Endothelial cell of umbilical vein (primary cell): ENCODE results near the gene SYCP3. TPM values are rescaled to one million over a fixed set of nuclear protein-coding genes. Genes with fewer than 3 reads are reported as not detected.

ENCODE experiments used
- BruUV-seq: library from RNA; stranded (reverse); fragments of 400-500 nt; replicated peaks from 2 replicates; lab custom pipeline; 2021; lab: Mats Ljungman, UMichigan
- CTCF ChIA-PET: fragments of 300-600, 350-600 bp; sonication (Branson Sonifier 250); formaldehyde crosslinking; loops from one replicate; lab custom pipeline; 2021; ENCODE audit warnings: antibody characterized with exemption, inconsistent platforms; lab: Charles Lee
- POLR2A ChIA-PET: fragments of 300-600, 350-600 bp; sonication (Branson Sonifier 250); formaldehyde crosslinking; loops from one replicate; lab custom pipeline; 2021; ENCODE audit warnings: antibody characterized with exemption, inconsistent platforms; lab: Charles Lee
- DNase-seq: peaks from one replicate; pipeline ENCODE4 v3.0.0-alpha.2; 2011; ENCODE audit warnings: low read depth, low spot score
- FAIRE-seq: peaks from 2 replicates; lab custom pipeline; 2011; peaks lifted over from hg19 to GRCh38; lab: Jason Lieb, UNC
- H2AFZ ChIP-seq: 2 replicates; pipeline ENCODE4 v1.6.0; 2012; ENCODE audit warnings: low read depth, low read length, control low read depth, inconsistent platforms
- H3K27ac ChIP-seq: 2 replicates; pipeline ENCODE4 v1.5.1; 2011; ENCODE audit warnings: low read depth, mild to moderate bottlenecking, control low read depth, low read length, moderate library complexity; ENCODE audit not compliant: insufficient read depth
- H3K27me3 ChIP-seq, 2 experiments: 2 replicates each; pipeline versions ENCODE4 v1.6.0 to v1.6.1; 2011; ENCODE audit warnings: low read length in 2 of 2, mixed read lengths in 1 of 2; ENCODE audit not compliant: control insufficient read depth in 2 of 2, insufficient read depth in 2 of 2
- H3K36me3 ChIP-seq, 2 experiments: 2 replicates in 1 of 2; 3 replicates in 1 of 2; pipeline ENCODE4 v1.5.1; 2011; ENCODE audit warnings: low read length in 2 of 2, mild to moderate bottlenecking in 1 of 2, moderate library complexity in 1 of 2; ENCODE audit not compliant: control insufficient read depth in 2 of 2, insufficient read depth in 2 of 2; ENCODE audit errors: extremely low read depth in 1 of 2
- H3K4me1 ChIP-seq: 3 replicates; pipeline ENCODE4 v1.5.1; 2011; ENCODE audit warnings: mild to moderate bottlenecking, low read length; ENCODE audit not compliant: control insufficient read depth, insufficient read depth; ENCODE audit errors: extremely low read depth
- H3K4me2 ChIP-seq: 2 replicates; pipeline ENCODE4 v1.6.1; 2011; ENCODE audit warnings: low read length, control low read depth, mixed read lengths; ENCODE audit not compliant: insufficient read depth
- H3K4me3 ChIP-seq, 3 experiments: fragments of 200-600 bp in 1 of 3; sonication (generic), shearing (Covaris generic) in 1 of 3; replicated peaks in 1 of 3; 2 replicates each; pipeline ENCODE4 v1.5.1; 2011 to 2016; ENCODE audit warnings: control low read depth in 3 of 3, low read length in 3 of 3, mild to moderate bottlenecking in 2 of 3, inconsistent platforms in 1 of 3, low read depth in 1 of 3, moderate library complexity in 1 of 3; ENCODE audit not compliant: insufficient read depth in 1 of 3
- H3K79me2 ChIP-seq: 2 replicates; pipeline ENCODE4 v1.6.0; 2012; ENCODE audit warnings: low read length, inconsistent platforms; ENCODE audit not compliant: control insufficient read depth, insufficient read depth
- H3K9ac ChIP-seq: replicated peaks from 2 replicates; pipeline ENCODE3; 2011; ENCODE audit warnings: low read length, control low read depth; ENCODE audit not compliant: insufficient read depth; ENCODE audit errors: extremely low read depth
- H3K9me1 ChIP-seq: replicated peaks from 3 replicates; pipeline ENCODE4 v1.6.0; 2011; ENCODE audit warnings: mild to moderate bottlenecking, low read length; ENCODE audit not compliant: control insufficient read depth, insufficient read depth; ENCODE audit errors: extremely low read depth
- H3K9me3 ChIP-seq: replicated peaks from 2 replicates; pipeline ENCODE4 v1.5.1; 2012; ENCODE audit warnings: low read length, inconsistent platforms; ENCODE audit not compliant: control insufficient read depth, insufficient read depth
- H4K20me1 ChIP-seq: replicated peaks from 2 replicates; pipeline ENCODE3; 2011; ENCODE audit warnings: mild to moderate bottlenecking, low read length; ENCODE audit not compliant: control insufficient read depth, insufficient read depth; ENCODE audit errors: extremely low read depth
- EZH2 ChIP-seq: IDR thresholded peaks from 2 replicates; pipeline ENCODE4 v1.6.1; 2012; ENCODE audit warnings: borderline replicate concordance, low read depth, mild to moderate bottlenecking, moderate library complexity, low read length, inconsistent platforms; ENCODE audit not compliant: severe bottlenecking
- FOS ChIP-seq: IDR thresholded peaks from 2 replicates; pipeline ENCODE4 v1.6.1; 2011; ENCODE audit warnings: mild to moderate bottlenecking, low read length, moderate library complexity, borderline replicate concordance; ENCODE audit not compliant: insufficient read depth
- GATA2 ChIP-seq: IDR thresholded peaks from 2 replicates; pipeline ENCODE4 v1.7.0; 2011; ENCODE audit warnings: low read depth, mild to moderate bottlenecking, moderate library complexity, mixed read lengths, low read length; ENCODE audit not compliant: insufficient read length, insufficient read depth
- JUN ChIP-seq: IDR thresholded peaks from 2 replicates; pipeline ENCODE4 v1.6.1; 2011; ENCODE audit warnings: borderline replicate concordance, low read depth; ENCODE audit not compliant: insufficient read length, insufficient read depth
- MAX ChIP-seq: IDR thresholded peaks from 2 replicates; pipeline ENCODE4 v1.6.1; 2011; ENCODE audit not compliant: insufficient read depth, insufficient read length
- MYC ChIP-seq: IDR thresholded peaks from one replicate; pipeline ENCODE4 v1.6.1; 2011; ENCODE audit warnings: mild to moderate bottlenecking, low read depth, low read length
- POLR2A ChIP-seq: IDR thresholded peaks from 2 replicates; pipeline ENCODE4 v1.6.1; 2012; ENCODE audit warnings: low read depth, mild to moderate bottlenecking, control low read depth, low read length
- POLR2AphosphoS5 ChIP-seq: IDR thresholded peaks from 2 replicates; pipeline ENCODE4 v1.6.1; 2012; ENCODE audit warnings: low read depth, mild to moderate bottlenecking, control low read depth, low read length, moderate library complexity; ENCODE audit not compliant: insufficient read depth
- dilution Hi-C: fragments of 300-500 bp; cut with MboI; formaldehyde crosslinking; loops from one replicate; pipeline ENCODE4 v1.15.0; 2019; ENCODE audit warnings: low sequenced_read_pairs; ENCODE audit not compliant: extremely low pct_ligation_motif_present
- intact Hi-C: fragments of 100-400 bp; cut with micrococcal nuclease; formaldehyde crosslinking; loops from one replicate; pipeline ENCODE4 v1.10.0; 2022
- polyA plus RNA-seq, 4 experiments: library from polyadenylated mRNA; depleted of rRNA in 3 of 4; stranded (reverse) in 3 of 4; unstranded in 1 of 4; fragments of >200 nt; gene quantifications; 2 replicates each; pipeline versions ENCODE4 v1.2.1 to v1.2.3, GENCODE V29; 2011 to 2012; ENCODE audit warnings: missing spikeins in 1 of 4
- total RNA-seq: library from RNA; stranded (reverse); gene quantifications from 2 replicates; pipeline ENCODE4 v1.2.3, GENCODE V29; 2021
- TF ChIP-seq, protein P1 (sequence below), 2 donors: IDR thresholded peaks; 1 replicate in 1 of 2; 2 replicates in 1 of 2; pipeline ENCODE4 v1.5.1; 2011; ENCODE audit warnings: low read length in 2 of 2, mild to moderate bottlenecking in 2 of 2, moderate library complexity in 2 of 2, control low read depth in 1 of 2, inconsistent platforms in 1 of 2, low read depth in 1 of 2; ENCODE audit not compliant: insufficient read depth in 1 of 2; ENCODE audit errors: extremely low read depth in 1 of 2

Gene SYCP3
- total and polyA plus RNA-seq, 2 donors (not counting 3 experiments of a cell fraction or from before 2014, with no cell fraction given): 0.29 TPM; not detected in 1

GRCh38 chr12:101759396-101760047 is 20.3 kb upstream of the SYCP3 start:
- Histone ChIP-seq H4K20me1 (no peaks in the 10 kb centered on the region), H3K36me3 (peaks cover 0 to 3% of the 10 kb centered on the region in 2 experiments), H3K4me1 (no peaks in the 10 kb centered on the region), H3K4me2 (no peak overlapping the region), H3K79me2 (no peaks in the 10 kb centered on the region), H3K9ac (no peak overlapping the region), H3K27me3 (no peaks in the 10 kb centered on the region), H3K9me1 (no peaks in the 10 kb centered on the region), H2AFZ (no peak overlapping the region), H3K4me3 (no peak overlapping the region), H3K9me3 (no peaks in the 10 kb centered on the region), H3K27ac (no peak overlapping the region)
- intact Hi-C loops (loop anchor here (1.0 to 2.0 kb wide), 3 partner anchors 89 to 345 kb away; no protein-coding TSS in a partner anchor), dilution Hi-C loops (no loop called here)
- CTCF ChIA-PET: interaction anchor here (0.6 to 3.9 kb wide), 51 partner anchors 8 to 1784 kb away, joined by 3 to 57 read pairs (median 4); partner anchors contain the start of genes ARL1 and GNPTAB
- POLR2A ChIA-PET: no interaction called here
- BruUV-seq: no TSS peak
- TF ChIP-seq, protein P1, sequence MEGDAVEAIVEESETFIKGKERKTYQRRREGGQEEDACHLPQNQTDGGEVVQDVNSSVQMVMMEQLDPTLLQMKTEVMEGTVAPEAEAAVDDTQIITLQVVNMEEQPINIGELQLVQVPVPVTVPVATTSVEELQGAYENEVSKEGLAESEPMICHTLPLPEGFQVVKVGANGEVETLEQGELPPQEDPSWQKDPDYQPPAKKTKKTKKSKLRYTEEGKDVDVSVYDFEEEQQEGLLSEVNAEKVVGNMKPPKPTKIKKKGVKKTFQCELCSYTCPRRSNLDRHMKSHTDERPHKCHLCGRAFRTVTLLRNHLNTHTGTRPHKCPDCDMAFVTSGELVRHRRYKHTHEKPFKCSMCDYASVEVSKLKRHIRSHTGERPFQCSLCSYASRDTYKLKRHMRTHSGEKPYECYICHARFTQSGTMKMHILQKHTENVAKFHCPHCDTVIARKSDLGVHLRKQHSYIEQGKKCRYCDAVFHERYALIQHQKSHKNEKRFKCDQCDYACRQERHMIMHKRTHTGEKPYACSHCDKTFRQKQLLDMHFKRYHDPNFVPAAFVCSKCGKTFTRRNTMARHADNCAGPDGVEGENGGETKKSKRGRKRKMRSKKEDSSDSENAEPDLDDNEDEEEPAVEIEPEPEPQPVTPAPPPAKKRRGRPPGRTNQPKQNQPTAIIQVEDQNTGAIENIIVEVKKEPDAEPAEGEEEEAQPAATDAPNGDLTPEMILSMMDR (IDR thresholded peaks at IDR 0.05; ENCODE audit: extremely low read depth in 1 of 2, insufficient read depth in 1 of 2, low read depth in 1 of 2, low read length in 2 of 2): peak; percentile 53 to 64
- TF ChIP-seq EZH2 (no peak), JUN (no peak)
- DNase-seq (peak; percentile 33), FAIRE-seq (no peak)

GRCh38 chr12:101750152-101750551 is 10.9 kb upstream of the SYCP3 start:
- Histone ChIP-seq H3K27ac (no peak overlapping the region), H2AFZ (no peak overlapping the region), H3K9me1 (no peaks in the 10 kb centered on the region), H4K20me1 (no peaks in the 10 kb centered on the region), H3K9ac (no peak overlapping the region), H3K9me3 (no peaks in the 10 kb centered on the region), H3K36me3 (peaks cover 0 to 8% of the 10 kb centered on the region in 2 experiments), H3K27me3 (no peaks in the 10 kb centered on the region), H3K4me1 (no peaks in the 10 kb centered on the region), H3K79me2 (no peaks in the 10 kb centered on the region), H3K4me2 (no peak overlapping the region), H3K4me3 (no peak overlapping the region)
- DNase-seq (no peak), FAIRE-seq (no peak)
- dilution Hi-C loops: no loop called here
- intact Hi-C loops: no loop called here
- no TSS peak for BruUV-seq
- POLR2A ChIA-PET: no interaction called here
- CTCF ChIA-PET: no interaction called here
- no peak for TF ChIP-seq JUN
- no peak for TF ChIP-seq FOS
- TF ChIP-seq EZH2: no peak
- TF ChIP-seq POLR2AphosphoS5: no peak
- TF ChIP-seq MYC: no peak
- no peak for TF ChIP-seq GATA2
- TF ChIP-seq MAX: no peak
- no peak for TF ChIP-seq POLR2A
- TF ChIP-seq, protein P1 (IDR thresholded peaks at IDR 0.05; ENCODE audit: extremely low read depth in 1 of 2, insufficient read depth in 1 of 2, low read depth in 1 of 2, low read length in 2 of 2): no peak
